GM23338 (cell line): ENCODE data around the gene PRR33. TPM values are rescaled to one million over a fixed set of nuclear protein-coding genes. Genes with fewer than 3 reads are reported as not detected.
"Not testable (repeated sequence)": the region's sequence is repeated elsewhere in the genome, so short reads cannot be mapped to it uniquely, and the experiment has no call there.

Experiments used
- ATAC-seq: fragments of 200-7000 bp; cut with Tn5 transposase; 3 replicates; pipeline ENCODE4 v1.9.1; 2020
- DNase-seq: peaks from one replicate; pipeline ENCODE4 v3.0.0-alpha.2; 2015; ENCODE audit warnings: low spot score
- H2AFZ ChIP-seq: fragments of 200-600 bp; sonication (generic); 2 replicates; pipeline ENCODE4 v1.8.0; 2016; ENCODE audit warnings: antibody characterized with exemption, mild to moderate bottlenecking, moderate library complexity
- H3F3A ChIP-seq: fragments of 200-600 bp; sonication (generic); replicated peaks from 2 replicates; pipeline ENCODE4 v1.8.0; 2017; ENCODE audit warnings: antibody characterized with exemption, mixed run types, low read depth
- H3K27ac ChIP-seq: fragments of 200-600 bp; sonication (generic); 2 replicates; pipeline ENCODE4 v1.6.1; 2016; ENCODE audit warnings: low read depth
- H3K27me3 ChIP-seq: fragments of 200-600 bp; sonication (generic); 2 replicates; pipeline ENCODE4 v1.8.0; 2016; ENCODE audit warnings: mild to moderate bottlenecking, mixed run types, moderate library complexity; ENCODE audit not compliant: insufficient read depth
- H3K36me3 ChIP-seq: fragments of 200-600 bp; sonication (generic); 2 replicates; pipeline ENCODE4 v1.8.0; 2016; ENCODE audit warnings: mild to moderate bottlenecking; ENCODE audit not compliant: insufficient read depth
- H3K4me1 ChIP-seq: fragments of 200-600 bp; sonication (generic); 2 replicates; pipeline ENCODE4 v1.8.0; 2016; ENCODE audit warnings: mild to moderate bottlenecking, moderate library complexity; ENCODE audit not compliant: insufficient read depth
- H3K4me2 ChIP-seq: fragments of 200-600 bp; sonication (generic); 2 replicates; pipeline ENCODE4 v1.7.1; 2017; ENCODE audit warnings: mixed run types
- H3K4me3 ChIP-seq: fragments of 200-600 bp; sonication (generic); 2 replicates; pipeline ENCODE4 v1.6.1; 2016; ENCODE audit warnings: mixed run types
- H3K79me2 ChIP-seq: fragments of 200-600 bp; sonication (generic); replicated peaks from 2 replicates; pipeline ENCODE4 v1.8.0; 2017; ENCODE audit warnings: mild to moderate bottlenecking; ENCODE audit not compliant: insufficient read depth
- H3K9me2 ChIP-seq: fragments of 200-600 bp; sonication (generic); 2 replicates; pipeline ENCODE4 v1.8.0; 2017; ENCODE audit not compliant: insufficient read depth
- H4K20me1 ChIP-seq: fragments of 200-600 bp; sonication (generic); replicated peaks from 2 replicates; pipeline ENCODE4 v1.8.0; 2017; ENCODE audit warnings: mild to moderate bottlenecking; ENCODE audit not compliant: insufficient read depth
- H3K27ac Mint-ChIP-seq: 2 replicates; pipeline ENCODE4 v1.8.0; 2020; ENCODE audit warnings: inconsistent platforms, mild to moderate bottlenecking, moderate library complexity, mixed read lengths
- H3K27me3 Mint-ChIP-seq: 3 replicates; pipeline ENCODE4 v1.8.0; 2022; ENCODE audit warnings: low read depth, mild to moderate bottlenecking, moderate library complexity, mixed read lengths, inconsistent platforms; ENCODE audit not compliant: insufficient read depth, poor library complexity
- H3K36me3 Mint-ChIP-seq: 3 replicates; pipeline ENCODE4 v1.8.0; 2021; ENCODE audit warnings: low read depth, mild to moderate bottlenecking, inconsistent platforms, moderate library complexity, mixed read lengths
- H3K4me1 Mint-ChIP-seq: 3 replicates; pipeline ENCODE4 v1.8.0; 2020; ENCODE audit warnings: mild to moderate bottlenecking, inconsistent platforms, mixed read lengths
- H3K4me3 Mint-ChIP-seq: 3 replicates; pipeline ENCODE4 v1.8.0; 2021; ENCODE audit warnings: moderate library complexity, mild to moderate bottlenecking, inconsistent platforms, mixed read lengths
- H3K9me3 Mint-ChIP-seq: 3 replicates; pipeline ENCODE4 v1.8.0; 2020; ENCODE audit warnings: moderate library complexity, mild to moderate bottlenecking, inconsistent platforms, mixed read lengths
- CREB1 ChIP-seq: fragments of 250-450 bp; sonication (Bioruptor Pico); IDR thresholded peaks from 2 replicates; pipeline ENCODE4 v1.5.0; 2020; ENCODE audit warnings: low read depth, mild to moderate bottlenecking, moderate library complexity
- CTCF ChIP-seq, 2 experiments: fragments of 200-600 bp in 1 of 2; sonication (generic) in 1 of 2; conservative IDR thresholded peaks; 2 replicates each; pipeline versions ENCODE4 v1.5.1 to v1.6.1; 2016 to 2017; ENCODE audit warnings: antibody characterized with exemption in 2 of 2, low read depth in 2 of 2, mild to moderate bottlenecking in 2 of 2, moderate library complexity in 1 of 2
- ETS1 ChIP-seq: IDR thresholded peaks from 2 replicates; pipeline ENCODE4 v1.6.1; 2016; ENCODE audit warnings: antibody characterized with exemption
- EZH2 ChIP-seq: fragments of 200-600 bp; sonication (generic); IDR thresholded peaks from one replicate; pipeline ENCODE4 v1.8.0; 2017; ENCODE audit warnings: antibody characterized with exemption, mild to moderate bottlenecking, low read depth; ENCODE audit not compliant: unreplicated experiment
- EZH2phosphoT487 ChIP-seq: fragments of 200-600 bp; sonication (generic); IDR thresholded peaks from one replicate; pipeline ENCODE4 v1.8.1; 2018; ENCODE audit warnings: antibody characterized with exemption; ENCODE audit not compliant: unreplicated experiment
- JUNB ChIP-seq: IDR thresholded peaks from one replicate; pipeline ENCODE4 v1.6.1; 2016; ENCODE audit warnings: antibody characterized with exemption; ENCODE audit not compliant: unreplicated experiment
- NANOG ChIP-seq: IDR thresholded peaks from 2 replicates; pipeline ENCODE4 v1.6.1; 2016; ENCODE audit warnings: antibody characterized with exemption, borderline replicate concordance
- POLR2AphosphoS5 ChIP-seq: IDR thresholded peaks from 2 replicates; pipeline ENCODE4 v1.6.1; 2016; ENCODE audit warnings: antibody characterized with exemption, low read depth
- REST ChIP-seq: IDR thresholded peaks from one replicate; pipeline ENCODE4 v1.6.1; 2018; ENCODE audit warnings: antibody characterized with exemption; ENCODE audit not compliant: unreplicated experiment
- STAT1 ChIP-seq: IDR thresholded peaks from one replicate; pipeline ENCODE4 v1.6.1; 2016; ENCODE audit warnings: antibody characterized with exemption; ENCODE audit not compliant: unreplicated experiment
- ZNF114 ChIP-seq: fragments of 250-450 bp; sonication (Bioruptor Pico); IDR thresholded peaks from 2 replicates; pipeline ENCODE4 v1.5.0; 2020; ENCODE audit warnings: mild to moderate bottlenecking, moderate library complexity
- ZNF331 ChIP-seq: fragments of 250-450 bp; sonication (Bioruptor Pico); IDR thresholded peaks from 2 replicates; pipeline ENCODE4 v1.5.0; 2020; ENCODE audit warnings: low read depth, mild to moderate bottlenecking, moderate library complexity
- polyA plus RNA-seq: library from polyadenylated mRNA; unstranded; fragments of >200 nt; fragmentation: Nextera tagmentation; extraction: Ambion mirVana; gene quantifications from 2 replicates; pipeline ENCODE4 v1.2.1, GENCODE V29; 2016
- total RNA-seq: library from RNA; depleted of rRNA; stranded (reverse); fragments of >200 nt; shearing (Covaris generic); gene quantifications from 2 replicates; pipeline ENCODE4 v1.2.3, GENCODE V29; 2014

Gene PRR33
- total and polyA plus RNA-seq, 2 experiments from 2014 or later, result not detected

GRCh38 chr11:1939788-1940187 is 48.1 kb upstream of the PRR33 start:
- H3K27ac ChIP-seq, DNase-seq, H2AFZ ChIP-seq, H3K4me3 ChIP-seq, ATAC-seq, H3K27ac Mint-ChIP-seq, H3K27me3 ChIP-seq, H3K79me2 ChIP-seq, H3F3A ChIP-seq, H3K4me1 ChIP-seq, H3K36me3 ChIP-seq, H3K36me3 Mint-ChIP-seq, H3K9me2 ChIP-seq, H3K9me3 Mint-ChIP-seq, H4K20me1 ChIP-seq, H3K4me2 ChIP-seq, H3K4me1 Mint-ChIP-seq, H3K4me3 Mint-ChIP-seq: not testable (repeated sequence)
- peaks cover 12% of the 10 kb centered on the region for H3K27me3 Mint-ChIP-seq

- DNase-seq (no peak), ATAC-seq (no peak; the same call in 2 of the 3 replicates)
- H3K4me3 ChIP-seq, result no peak overlapping the region
- H3K27me3 Mint-ChIP-seq, result peaks cover 12% of the 10 kb centered on the region
- H3K4me2 ChIP-seq, result no peak overlapping the region
- H3K4me1 Mint-ChIP-seq, result peaks cover 6% of the 10 kb centered on the region
- H2AFZ ChIP-seq, result no peak overlapping the region
- H3K9me3 Mint-ChIP-seq, result no peaks in the 10 kb centered on the region
- no peaks in the 10 kb centered on the region for H3F3A ChIP-seq
- no peak overlapping the region for H3K4me3 Mint-ChIP-seq
- H3K36me3 ChIP-seq, result no peaks in the 10 kb centered on the region
- H3K4me1 ChIP-seq, result no peaks in the 10 kb centered on the region
- no peak overlapping the region for H3K27ac Mint-ChIP-seq
- no peaks in the 10 kb centered on the region for H3K79me2 ChIP-seq
- no peaks in the 10 kb centered on the region for H3K9me2 ChIP-seq
- H4K20me1 ChIP-seq, result no peaks in the 10 kb centered on the region
- H3K27ac ChIP-seq, result no peak overlapping the region
- H3K27me3 ChIP-seq, result no peaks in the 10 kb centered on the region
- no peaks in the 10 kb centered on the region for H3K36me3 Mint-ChIP-seq
- TF ChIP-seq POLR2AphosphoS5 (no peak), ZNF114 (CRISPR knock-in tag) (no peak), STAT1 (no peak), ETS1 (no peak), ZNF331 (CRISPR knock-in tag) (no peak), JUNB (no peak), NANOG (no peak), REST (no peak), EZH2phosphoT487 (no peak), EZH2 (no peak), CTCF (conservative IDR thresholded peaks at IDR 0.05; ENCODE audit: low read depth in 2 of 2) (no peak), CREB1 (no peak)
Observed at GRCh38 chr11:1939006-1939625, 47.4 kb upstream of the PRR33 start.
